Stimulated activated naive CD8-positive, alpha-beta T cell treated with anti-CD3 and anti-CD28 coated beads, Interleukin-15, amount 100 ng/mL, for 72 hours (primary cell): ENCODE results near the gene OR2V2.
"Not testable (repeated sequence)": the region's sequence is repeated elsewhere in the genome, so short reads cannot be mapped to it uniquely, and the experiment has no call there.

Experiments used
- ATAC-seq: fragments of 150-1000 bp; cut with Tn5 transposase; 2 replicates; pipeline ENCODE4 v1.10.0; 2021; ENCODE audit warnings: mild to moderate bottlenecking, moderate library complexity
- DNase-seq, 2 donors: peaks; one replicate each; pipeline ENCODE4 v3.0.0; 2021 to 2022
- H3K27ac Mint-ChIP-seq, 2 donors: one replicate each; pipeline ENCODE4 v1.8.0; 2022; ENCODE audit warnings: mild to moderate bottlenecking in 2 of 2, mixed read lengths in 2 of 2, moderate library complexity in 2 of 2
- H3K27me3 Mint-ChIP-seq: one replicate; pipeline ENCODE4 v1.8.0; 2022; ENCODE audit warnings: mixed read lengths
- H3K4me1 Mint-ChIP-seq: one replicate; pipeline ENCODE4 v1.8.0; 2022; ENCODE audit warnings: mild to moderate bottlenecking, mixed read lengths
- H3K4me3 Mint-ChIP-seq, 2 donors: one replicate each; pipeline ENCODE4 v1.8.0; 2022; ENCODE audit warnings: mild to moderate bottlenecking in 2 of 2, mixed read lengths in 2 of 2, moderate library complexity in 1 of 2
- H3K9me3 Mint-ChIP-seq, 2 donors: one replicate each; pipeline ENCODE4 v1.8.0; 2022; ENCODE audit warnings: mixed read lengths in 2 of 2

OR2V2 gene

GRCh38 chr5:181149806-181150733, 2.7 kb downstream of the OR2V2 start:
- H3K4me3 Mint-ChIP-seq: no peak overlapping the region
- no peak for DNase-seq
- ATAC-seq: no peak
- H3K27me3 Mint-ChIP-seq: peaks cover 51% of the 10 kb centered on the region
- H3K27ac Mint-ChIP-seq: no peak overlapping the region
- H3K9me3 Mint-ChIP-seq: peaks cover 4 to 10% of the 10 kb centered on the region in 2 donors
- peaks cover 17% of the 10 kb centered on the region for H3K4me1 Mint-ChIP-seq

GRCh38 chr5:181151146-181151545, 3.8 kb downstream of the OR2V2 start:
- ATAC-seq: no peak
- H3K27me3 Mint-ChIP-seq: peaks cover 51% of the 10 kb centered on the region
- H3K4me1 Mint-ChIP-seq: peaks cover 18% of the 10 kb centered on the region

GRCh38 chr5:181152406-181152805, 5.0 kb downstream of the OR2V2 start:
- Mint-ChIP-seq H3K27me3 (peaks cover 41% of the 10 kb centered on the region), H3K4me1 (peaks cover 18% of the 10 kb centered on the region), H3K4me3 (no peak overlapping the region), H3K27ac (no peak overlapping the region), H3K9me3 (peaks cover 5 to 13% of the 10 kb centered on the region in 2 donors)
- DNase-seq: no peak
- ATAC-seq: no peak

More at GRCh38 chr5:181151146-181151545, 3.8 kb downstream of the OR2V2 start:
- no peak overlapping the region for H3K4me3 Mint-ChIP-seq
- H3K27ac Mint-ChIP-seq: no peak overlapping the region
- H3K9me3 Mint-ChIP-seq: peaks cover 5 to 13% of the 10 kb centered on the region in 2 donors
- no peak for DNase-seq

- peak in 1 of 2 donors; percentile 50 for DNase-seq
- peaks cover 18% of the 10 kb centered on the region for H3K4me1 Mint-ChIP-seq
- ATAC-seq: peak; percentile 95
- H3K27me3 Mint-ChIP-seq: peaks cover 27% of the 10 kb centered on the region
- H3K9me3 Mint-ChIP-seq: peaks cover 5 to 13% of the 10 kb centered on the region in 2 donors
- no peak overlapping the region for H3K4me3 Mint-ChIP-seq
- no peak overlapping the region for H3K27ac Mint-ChIP-seq
Measured at GRCh38 chr5:181153814-181154213, 6.4 kb downstream of the OR2V2 start.

DNA sequence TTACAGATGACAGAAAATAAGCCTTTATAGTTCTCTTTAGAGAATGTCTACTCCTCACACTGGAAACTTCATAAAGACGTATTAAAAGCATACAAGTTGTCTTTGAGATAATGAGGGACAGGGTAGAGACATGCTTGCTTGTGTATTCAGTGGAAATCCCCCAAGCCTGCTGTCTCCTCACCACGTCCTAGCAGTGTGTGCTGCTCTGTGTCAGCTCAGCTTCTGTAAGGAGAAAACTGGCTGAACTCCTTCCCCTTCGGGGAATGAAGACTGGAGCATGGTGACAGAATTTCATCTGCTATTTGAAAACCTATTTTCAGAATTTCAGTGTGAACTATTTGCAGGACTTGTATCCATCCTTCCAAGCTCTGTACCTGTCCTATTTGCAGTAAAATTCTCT, 9.4 kb downstream of the OR2V2 start:
- DNase-seq: no peak
- H3K27ac Mint-ChIP-seq: no peak overlapping the region
- H3K9me3 Mint-ChIP-seq: peaks cover 5 to 13% of the 10 kb centered on the region in 2 donors
- ATAC-seq: no peak
- H3K4me3 Mint-ChIP-seq: no peak overlapping the region
- no peaks in the 10 kb centered on the region for H3K27me3 Mint-ChIP-seq
- H3K4me1 Mint-ChIP-seq: peaks cover 42% of the 10 kb centered on the region

GRCh38 chr5:181158869-181159268, 11.5 kb downstream of the OR2V2 start:
- Mint-ChIP-seq H3K4me3 (no peak overlapping the region), H3K4me1 (peaks cover 53% of the 10 kb centered on the region), H3K27me3 (no peaks in the 10 kb centered on the region), H3K27ac (no peak overlapping the region), H3K9me3 (peaks cover 5 to 12% of the 10 kb centered on the region in 2 donors)
- ATAC-seq (no peak), DNase-seq (no peak)

DNA sequence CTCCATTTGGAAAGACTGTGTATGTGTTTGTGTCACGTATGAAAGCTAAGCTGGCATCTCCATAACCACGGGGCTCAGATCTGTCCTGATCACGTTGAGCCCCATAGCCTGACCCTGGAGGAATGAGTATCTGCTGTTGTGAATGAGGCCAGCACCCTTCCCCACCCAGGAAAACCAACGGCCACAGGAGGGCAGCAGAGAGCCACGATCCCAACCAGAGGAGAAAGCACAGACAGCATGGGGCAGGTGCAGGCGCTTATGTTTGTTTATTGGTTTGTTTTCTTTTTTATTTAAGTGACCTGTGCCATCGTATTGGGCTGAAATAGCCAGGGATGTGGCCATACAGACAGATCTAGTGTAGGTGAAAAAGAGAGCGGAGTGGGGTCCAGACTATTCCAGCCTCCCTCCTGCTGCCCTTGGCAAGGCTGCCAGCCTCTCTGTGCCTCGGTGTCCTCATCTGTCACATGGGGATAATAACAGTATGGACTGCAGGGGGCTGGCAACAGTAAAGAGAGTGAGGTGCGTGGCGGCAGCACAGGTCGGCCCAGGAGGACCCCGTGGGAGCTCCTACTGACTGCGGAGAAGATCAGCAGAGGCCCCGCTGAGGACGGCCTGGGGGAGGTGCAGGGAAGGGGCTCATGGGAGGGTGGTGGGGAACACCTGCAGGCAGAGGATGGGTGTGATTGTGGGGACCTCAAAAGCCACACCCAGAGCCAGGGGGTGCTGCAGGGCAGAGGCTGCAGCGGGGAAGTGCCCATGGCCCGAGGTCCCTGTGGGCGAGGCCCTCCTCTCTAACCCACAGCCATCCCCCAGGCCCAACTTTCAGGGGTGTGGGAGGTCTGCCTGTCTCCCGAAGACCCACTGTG, 12.1 kb downstream of the OR2V2 start:
- DNase-seq (peak; percentile 87 to 89), ATAC-seq (peak; percentile 71)

GRCh38 chr5:181160152-181160754, 12.9 kb downstream of the OR2V2 start:
- peaks cover 0 to under 1% of the 10 kb centered on the region in 2 donors for H3K9me3 Mint-ChIP-seq
- peak; percentile 71 to 91 for DNase-seq
- no peaks in the 10 kb centered on the region for H3K27me3 Mint-ChIP-seq
- peak overlapping the region in 1 of 2 donors; percentile 91 for H3K27ac Mint-ChIP-seq
- ATAC-seq: peak; percentile 95
- H3K4me3 Mint-ChIP-seq: peak overlapping the region; percentile 60 to 71
- peaks cover 55% of the 10 kb centered on the region for H3K4me1 Mint-ChIP-seq

More for the DNA sequence above, 12.1 kb downstream of the OR2V2 start:
- Mint-ChIP-seq H3K4me3 (peak overlapping the region; percentile 60 to 72), H3K4me1 (peaks cover 54% of the 10 kb centered on the region), H3K27ac (peak overlapping the region in 1 of 2 donors; percentile 60), H3K27me3 (no peaks in the 10 kb centered on the region), H3K9me3 (peaks cover 5 to 8% of the 10 kb centered on the region in 2 donors)

GRCh38 chr5:181160755-181161533, 13.6 kb downstream of the OR2V2 start:
- H3K4me3 Mint-ChIP-seq: peak overlapping the region; percentile 79 to 85
- ATAC-seq (peak; percentile 47), DNase-seq (peak; percentile 55 to 67)
- H3K9me3 Mint-ChIP-seq, H3K27me3 Mint-ChIP-seq: not testable (repeated sequence)
- peaks cover 62% of the 10 kb centered on the region for H3K4me1 Mint-ChIP-seq
- peak overlapping the region in 1 of 2 donors; percentile 98 for H3K27ac Mint-ChIP-seq

GRCh38 chr5:181161534-181162175, 14.3 kb downstream of the OR2V2 start:
- no peak for ATAC-seq
- Mint-ChIP-seq H3K4me1 (peaks cover 69% of the 10 kb centered on the region), H3K27me3 (no peaks in the 10 kb centered on the region), H3K27ac (no peak overlapping the region), H3K4me3 (peak overlapping the region; percentile 79 to 85), H3K9me3 (no peaks in the 10 kb centered on the region)
- DNase-seq: peak in 1 of 2 donors; percentile 31

DNA sequence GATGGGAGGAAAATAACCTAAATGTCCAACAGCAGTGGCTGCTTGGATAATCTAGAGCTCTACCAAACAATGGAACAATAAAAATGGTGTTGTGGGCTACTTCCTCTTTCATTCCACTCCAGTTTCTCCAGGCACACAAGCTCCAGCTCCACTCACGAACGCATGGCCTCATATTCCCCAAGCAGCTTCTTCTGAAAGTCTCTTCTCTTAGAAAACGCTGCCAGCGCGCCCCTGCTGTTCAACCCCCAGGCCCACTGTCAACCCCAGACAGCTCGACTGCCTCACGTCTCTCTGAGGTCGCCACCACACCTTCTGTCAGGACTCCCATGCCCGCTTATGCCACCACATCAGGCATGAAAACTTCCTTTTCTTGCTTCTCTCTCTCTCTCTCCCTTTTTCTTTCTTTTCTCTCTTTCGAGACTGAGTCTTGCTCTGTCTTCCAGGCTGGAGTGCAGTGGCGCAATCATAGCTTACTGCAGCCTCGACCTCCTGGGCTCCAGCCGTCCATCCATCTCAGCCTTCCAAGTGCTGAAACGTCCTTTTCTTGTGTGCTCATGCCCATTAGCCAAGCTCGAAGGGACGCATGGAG, 16.2 kb downstream of the OR2V2 start:
- H3K27me3 Mint-ChIP-seq: no peaks in the 10 kb centered on the region
- peak overlapping the region; percentile 82 to 94 for H3K27ac Mint-ChIP-seq
- H3K4me3 Mint-ChIP-seq: peak overlapping the region; percentile 70 to 83
- DNase-seq (no peak), ATAC-seq (no peak)
- peaks cover 87% of the 10 kb centered on the region for H3K4me1 Mint-ChIP-seq
- no peaks in the 10 kb centered on the region for H3K9me3 Mint-ChIP-seq

GRCh38 chr5:181164076-181164952, 16.9 kb downstream of the OR2V2 start:
- Mint-ChIP-seq H3K4me1 (peaks cover 91% of the 10 kb centered on the region), H3K27me3 (no peaks in the 10 kb centered on the region), H3K27ac (peak overlapping the region; percentile 82 to 94), H3K4me3 (peak overlapping the region; percentile 75 to 83), H3K9me3 (no peaks in the 10 kb centered on the region)
- peak in 1 of 2 donors; percentile 62 for DNase-seq
- no peak for ATAC-seq
